CD4-positive, alpha-beta T cell treated with Interleukin-4 for 1 hour (primary cell): ENCODE results near the gene CXCR4.
"Not testable (repeated sequence)": the region's sequence is repeated elsewhere in the genome, so short reads cannot be mapped to it uniquely, and the experiment has no call there.

Source experiments
- DNase-seq, 2 donors: peaks; one replicate each; pipeline ENCODE4 v3.0.0-alpha.2; 2020 to 2022

CXCR4 gene

GRCh38 chr2:136071887-136072286, 46.1 kb downstream of the CXCR4 start:
- not testable (repeated sequence) for DNase-seq

GRCh38 chr2:136070913-136071312, 47.0 kb downstream of the CXCR4 start:
- no peak for DNase-seq

DNA sequence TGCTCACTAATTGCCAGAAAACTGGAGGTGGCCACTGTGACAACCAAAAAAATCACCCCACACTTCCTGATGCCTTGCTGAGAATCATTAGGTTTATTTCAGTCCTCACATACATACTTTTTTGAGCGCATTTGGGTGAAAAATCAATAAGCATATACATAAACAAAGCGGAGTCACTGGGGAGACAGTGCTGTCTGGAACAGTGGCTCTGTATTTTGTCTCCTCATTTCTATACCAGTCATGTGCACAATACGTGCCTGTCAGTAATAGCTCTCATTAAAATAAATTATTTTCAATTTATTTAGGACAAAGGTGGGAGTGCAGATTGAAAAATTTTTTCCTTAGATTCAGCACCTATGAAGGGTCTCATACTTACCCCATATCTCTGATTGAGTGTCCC, 48.2 kb downstream of the CXCR4 start:
- no peak for DNase-seq

- no peak for DNase-seq
Observed at GRCh38 chr2:136068581-136069227, 49.2 kb downstream of the CXCR4 start.

- DNase-seq: no peak
Observed at GRCh38 chr2:136067897-136068580, 49.9 kb downstream of the CXCR4 start.

GRCh38 chr2:136067459-136067858, 50.5 kb downstream of the CXCR4 start:
- DNase-seq: no peak

DNA sequence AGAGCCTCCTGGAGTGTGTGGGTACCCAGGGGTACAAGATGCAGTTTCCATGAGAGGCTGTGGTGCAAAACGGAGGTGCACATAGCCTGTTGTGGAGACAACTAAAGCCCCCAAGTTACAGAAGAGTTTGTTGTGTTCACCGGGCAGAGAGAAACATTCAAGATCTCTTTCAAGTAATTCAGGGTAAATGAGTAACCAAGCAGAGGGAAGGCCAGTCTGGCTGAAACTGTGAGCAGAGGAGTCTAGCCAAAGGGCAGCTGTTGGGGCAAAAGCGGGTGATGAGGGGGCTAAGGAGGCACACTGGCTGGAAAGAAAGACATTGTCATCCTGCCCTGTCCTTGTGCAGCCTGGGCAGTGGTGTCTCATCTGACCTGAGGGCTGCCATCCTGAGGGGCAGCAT, 52.0 kb downstream of the CXCR4 start:
- DNase-seq: no peak

- DNase-seq: no peak
Observed at GRCh38 chr2:136065384-136065783, 52.6 kb downstream of the CXCR4 start.
